H4 (cell line): ENCODE data around the gene SLC24A4. TPM values are rescaled to one million over a fixed set of nuclear protein-coding genes. Genes with fewer than 3 reads are reported as not detected.

Source experiments
- DNase-seq: peaks from one replicate; pipeline ENCODE4 v3.0.0-alpha.2; 2015; ENCODE audit warnings: low spot score
- total RNA-seq: library from RNA; depleted of rRNA; stranded (reverse); fragments of >200 nt; shearing (Covaris generic); gene quantifications from 2 replicates; pipeline ENCODE4 v1.2.3, GENCODE V29; 2014

SLC24A4 gene
- total RNA-seq, 1 experiment from 2014 or later, result not detected

DNA sequence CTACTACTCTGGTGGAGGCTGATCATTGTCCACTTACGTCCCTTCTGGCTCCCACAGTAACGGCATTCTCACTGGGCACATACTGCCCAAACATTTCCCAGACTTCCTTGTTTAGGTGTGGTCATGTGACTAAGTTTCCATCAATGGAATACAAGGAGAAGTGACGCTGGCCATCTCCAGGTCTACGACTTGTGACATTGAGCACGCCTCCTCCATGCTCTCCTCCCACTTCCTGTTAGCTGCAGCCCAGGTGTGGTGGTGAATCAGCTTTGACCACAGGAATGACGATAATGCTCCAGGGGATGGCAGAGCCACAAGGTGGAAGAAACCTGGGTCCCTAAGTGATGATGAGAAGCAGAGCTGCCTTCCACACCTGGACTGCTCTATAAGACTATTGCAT, 6.0 kb upstream of the SLC24A4 start:
- DNase-seq, result peak; percentile 38

DNA sequence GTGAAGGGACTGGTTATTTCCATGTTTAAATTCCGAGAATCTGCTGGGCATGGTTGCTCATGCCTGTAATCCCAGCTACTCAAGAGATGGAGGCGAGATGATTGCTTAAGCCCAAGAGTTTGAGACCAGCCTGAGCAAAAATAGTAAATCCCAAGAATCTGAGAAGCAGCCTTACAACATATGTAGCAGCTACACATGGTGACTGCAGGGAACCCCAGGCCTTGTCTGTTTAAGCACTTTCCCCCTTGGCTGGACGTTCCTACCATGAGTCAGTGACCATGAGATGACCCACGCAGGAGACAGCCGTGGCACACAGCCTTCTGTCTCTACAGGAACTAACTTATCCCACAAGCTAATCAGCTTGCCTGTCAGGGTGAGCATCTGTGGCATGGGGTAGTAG, 5.5 kb upstream of the SLC24A4 start:
- no peak for DNase-seq

DNA sequence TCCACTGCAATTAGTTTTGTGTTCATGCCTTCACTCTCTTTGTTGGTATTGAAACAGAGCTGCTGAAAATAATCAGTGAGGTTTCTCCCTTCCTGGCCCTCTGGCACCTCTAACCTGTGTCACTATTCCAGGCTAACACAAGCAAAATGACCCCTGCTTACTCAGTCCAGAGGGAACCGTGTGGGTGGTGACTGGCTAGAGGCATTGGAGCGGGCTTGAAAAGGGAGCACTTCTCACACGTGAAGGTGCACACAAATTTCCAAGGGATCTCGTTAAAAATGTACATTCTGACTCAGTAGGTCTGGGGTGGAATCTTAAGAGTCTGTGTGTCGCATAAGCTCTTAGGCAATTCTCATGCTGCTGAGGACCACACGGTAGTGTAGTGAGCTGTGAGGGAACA, 1.3 kb upstream of the SLC24A4 start:
- DNase-seq, result no peak

DNA sequence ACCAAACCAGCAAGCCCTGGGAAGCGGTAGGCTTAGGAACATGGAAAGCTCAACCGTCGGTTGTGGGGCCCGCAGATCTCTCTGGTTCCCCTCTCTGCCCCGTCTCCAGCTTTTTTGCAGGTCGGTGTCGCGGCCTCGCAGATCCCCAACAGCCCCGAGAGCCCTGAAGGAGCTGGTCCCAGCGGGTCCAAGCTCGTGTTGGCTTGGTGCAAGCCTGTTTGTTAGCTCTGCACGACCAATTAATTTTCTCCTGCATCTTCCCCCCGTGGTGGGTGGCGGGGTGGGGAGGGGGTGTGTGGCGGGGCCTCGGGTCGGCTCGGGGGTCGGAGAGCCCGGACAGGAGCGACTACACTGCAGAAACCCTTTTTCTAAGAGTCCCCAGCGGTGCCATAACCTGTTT, 449 bp upstream of the SLC24A4 start:
- no peak for DNase-seq

DNA sequence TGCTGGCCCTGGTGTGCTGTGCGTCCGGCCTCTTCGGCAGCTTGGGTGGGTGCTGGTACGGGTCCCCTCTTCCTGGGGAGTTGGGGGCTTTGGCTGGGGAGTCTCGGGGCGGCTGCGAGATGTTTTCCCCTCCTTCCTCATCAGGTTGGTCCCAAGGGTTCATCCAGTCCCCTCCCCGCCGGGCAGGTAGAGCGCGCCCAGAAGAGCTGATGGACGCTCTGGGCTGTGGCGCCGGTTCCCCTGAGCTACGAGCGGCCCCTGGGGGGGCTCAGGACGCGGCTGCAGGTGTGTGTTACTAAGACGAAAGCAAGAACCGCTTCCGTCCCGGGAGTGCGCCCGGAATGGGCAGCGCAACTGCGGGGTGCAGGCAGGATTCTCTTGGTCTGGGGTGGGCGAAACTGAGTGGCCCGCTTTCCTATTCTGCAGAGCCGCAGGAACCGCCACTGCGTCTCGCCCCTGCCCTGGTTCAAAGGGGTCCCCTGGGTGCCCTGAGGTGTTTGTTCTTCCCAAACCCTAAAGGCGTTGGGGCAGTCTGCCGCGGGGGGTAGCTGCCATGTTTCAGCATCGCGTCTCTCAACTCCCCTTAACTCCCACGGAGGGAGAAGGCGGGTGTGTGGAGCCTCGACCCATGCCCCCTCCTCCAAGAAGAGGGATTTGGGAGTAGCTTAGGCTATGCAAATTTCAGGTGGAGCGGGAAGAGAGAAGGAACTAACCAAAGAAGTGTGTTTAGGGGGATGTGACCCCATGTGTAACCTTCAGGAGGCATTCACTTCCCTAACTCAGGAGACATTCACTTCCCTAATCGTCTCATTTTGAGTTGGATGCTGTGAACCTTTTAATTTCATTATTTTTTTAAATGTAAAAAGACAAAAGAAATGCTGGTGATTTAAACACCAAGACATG, 1.2 kb downstream of the SLC24A4 start:
- DNase-seq, result no peak

DNA sequence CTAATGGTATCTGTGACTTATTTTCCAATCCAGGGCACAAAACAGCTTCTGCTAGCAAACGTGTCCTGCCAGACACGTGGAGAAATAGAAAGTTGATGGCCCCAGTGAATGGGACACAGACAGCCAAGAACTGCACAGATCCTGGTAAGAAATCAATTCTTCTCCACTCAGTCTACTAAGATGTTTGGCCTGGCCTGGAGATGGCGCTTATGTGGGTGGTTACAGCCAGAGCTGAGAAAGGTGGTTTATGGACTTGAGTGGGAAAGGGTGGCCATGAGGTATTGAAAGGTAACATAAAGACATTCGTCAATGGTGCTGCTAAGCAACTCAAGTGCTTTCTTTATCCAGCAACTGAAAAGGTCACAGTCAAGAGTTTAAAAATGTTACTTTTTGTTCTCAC, 2.9 kb downstream of the SLC24A4 start:
- no peak for DNase-seq

DNA sequence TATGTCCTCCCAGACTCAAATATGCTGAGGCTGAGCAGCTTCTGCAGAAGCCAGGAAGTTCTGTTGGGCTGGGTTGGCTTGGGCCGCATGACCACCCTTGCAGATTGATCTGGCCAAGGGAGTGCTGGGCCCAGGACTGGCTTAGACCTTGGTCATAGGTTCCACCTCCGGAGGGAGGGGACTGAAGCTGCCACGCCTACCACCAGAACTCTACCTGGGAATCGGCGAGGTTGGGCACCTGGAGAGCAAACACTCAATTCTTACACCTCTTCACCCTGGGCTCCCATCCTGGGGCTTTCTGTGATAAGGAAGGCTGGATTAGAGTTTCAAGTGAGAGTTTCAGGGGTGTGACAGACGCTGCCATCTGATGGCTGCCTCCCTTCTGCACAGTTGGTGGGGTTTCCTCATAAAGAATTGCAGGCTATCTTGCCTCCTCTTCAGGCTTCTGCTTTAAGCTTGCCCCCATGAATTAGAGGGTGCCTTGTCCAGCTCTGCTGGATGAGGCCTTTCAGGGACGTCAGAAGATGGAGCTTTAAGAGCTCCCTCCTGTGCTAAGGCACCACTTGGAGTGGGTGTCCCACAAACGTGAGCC, 5.8 kb downstream of the SLC24A4 start:
- no peak for DNase-seq

DNA sequence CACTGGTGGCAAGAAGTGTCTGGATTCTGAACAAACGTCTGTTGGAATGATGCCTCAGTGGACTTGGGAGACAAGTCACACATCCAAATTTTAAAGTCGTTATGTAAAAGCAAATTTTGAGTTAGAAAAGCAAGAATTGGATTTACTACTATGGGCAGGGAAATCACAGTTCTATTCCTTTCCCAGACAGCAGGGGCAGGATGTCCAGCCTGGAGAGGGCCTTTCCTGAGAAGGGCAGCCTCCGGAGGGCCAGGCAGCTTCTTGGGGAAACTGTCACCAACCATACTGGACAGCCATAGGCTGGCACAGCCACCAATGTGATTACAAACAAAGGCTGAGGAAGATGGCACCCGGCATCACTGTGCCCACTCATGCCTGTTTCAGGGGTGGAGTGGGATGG, 11.1 kb downstream of the SLC24A4 start:
- DNase-seq, result no peak

DNA sequence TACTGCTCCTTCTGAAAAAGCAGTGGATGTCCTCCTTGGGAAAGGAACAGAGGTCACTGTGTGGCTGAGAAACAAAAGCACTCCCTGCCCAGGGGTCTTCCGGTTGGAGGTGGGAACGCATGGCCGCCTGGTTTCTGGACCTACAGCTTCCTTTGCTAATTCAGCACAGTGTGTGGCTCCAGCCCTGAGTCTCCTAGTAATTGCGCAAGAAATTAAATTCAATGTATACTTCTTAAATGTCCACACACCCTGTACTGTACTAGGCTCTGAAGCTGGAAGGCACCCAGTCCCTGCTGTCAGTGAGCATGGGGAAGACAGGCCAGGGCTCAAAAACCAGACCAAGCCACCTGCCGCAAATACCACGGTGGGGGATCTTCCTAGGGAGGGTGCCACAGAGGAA, 13.4 kb downstream of the SLC24A4 start:
- no peak for DNase-seq

DNA sequence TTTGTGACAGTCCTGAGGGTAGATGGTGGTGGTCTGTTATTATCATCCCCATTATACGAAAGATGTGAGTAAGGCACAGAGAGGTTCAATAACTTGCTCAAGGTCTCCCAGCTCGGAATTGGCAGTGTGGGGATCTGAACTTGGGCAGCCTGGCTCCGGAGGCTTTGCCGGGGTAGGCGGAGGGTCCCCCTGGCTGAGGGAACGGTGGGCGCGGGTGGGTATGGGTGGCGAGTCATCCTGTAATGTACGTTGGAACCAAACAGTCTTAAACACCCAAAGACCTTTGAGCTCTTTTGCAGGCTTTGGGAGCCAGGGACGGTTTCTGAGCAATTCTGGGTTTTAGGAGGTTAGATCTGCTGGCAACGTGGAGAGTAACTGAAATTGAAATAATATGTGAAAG, 16.5 kb downstream of the SLC24A4 start:
- no peak for DNase-seq

DNA sequence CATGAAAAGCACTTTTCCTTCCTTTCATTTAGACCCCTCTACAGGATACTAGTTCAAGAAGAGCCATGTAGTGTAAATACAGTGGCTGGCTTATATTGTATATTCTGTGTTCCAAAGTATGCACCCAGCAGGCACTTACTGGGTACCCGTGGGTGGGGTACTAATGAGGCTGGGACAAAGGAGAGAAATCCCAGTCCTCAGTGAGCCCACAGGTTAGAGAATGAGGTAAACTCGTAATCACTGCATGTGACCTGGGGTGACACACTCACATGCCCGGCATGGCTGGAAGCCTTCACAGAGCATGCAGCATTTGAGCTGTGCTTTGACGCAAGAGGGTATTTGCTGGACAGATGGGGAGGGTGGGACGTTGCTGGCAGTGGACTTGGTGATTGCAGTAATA, 17.1 kb downstream of the SLC24A4 start:
- no peak for DNase-seq

DNA sequence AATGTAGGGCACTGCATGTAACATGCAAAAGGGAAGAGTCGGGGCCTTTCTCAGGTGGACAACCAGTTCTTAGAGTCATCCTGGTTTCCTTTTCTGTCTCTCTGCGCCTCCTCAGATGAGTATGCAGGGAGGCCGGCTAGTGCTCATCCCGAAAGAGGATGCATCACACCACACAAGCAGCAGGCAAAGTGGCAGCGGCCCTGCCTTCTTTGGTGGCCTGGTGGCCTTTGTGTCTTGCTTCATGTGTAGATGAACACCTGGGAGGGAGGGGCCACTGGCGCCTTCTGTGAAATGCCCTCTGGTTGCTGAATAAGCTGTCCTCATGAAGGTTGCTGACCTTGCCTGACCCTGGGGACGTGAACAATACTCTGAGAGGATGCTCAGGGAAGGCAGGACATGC, 18.0 kb downstream of the SLC24A4 start:
- no peak for DNase-seq

DNA sequence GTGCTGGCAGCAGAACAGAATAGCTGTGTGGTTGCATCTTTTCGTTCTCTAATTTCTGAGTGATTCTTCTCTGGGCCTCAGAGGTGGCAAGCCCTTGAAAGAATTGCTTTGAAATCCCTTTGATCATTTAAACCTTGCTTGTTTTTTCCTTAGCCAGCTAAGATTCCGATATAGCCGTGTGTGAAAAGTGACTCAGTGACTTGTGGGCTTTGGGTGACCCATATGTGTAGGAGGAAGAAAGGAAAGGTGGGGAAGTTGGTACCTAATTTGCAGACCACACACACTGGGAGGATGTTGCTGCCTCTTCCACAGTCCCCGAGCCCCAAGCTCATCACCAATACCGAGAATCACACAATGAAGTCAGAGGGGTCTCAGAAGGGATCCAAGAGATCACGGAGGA, 18.8 kb downstream of the SLC24A4 start:
- no peak for DNase-seq

DNA sequence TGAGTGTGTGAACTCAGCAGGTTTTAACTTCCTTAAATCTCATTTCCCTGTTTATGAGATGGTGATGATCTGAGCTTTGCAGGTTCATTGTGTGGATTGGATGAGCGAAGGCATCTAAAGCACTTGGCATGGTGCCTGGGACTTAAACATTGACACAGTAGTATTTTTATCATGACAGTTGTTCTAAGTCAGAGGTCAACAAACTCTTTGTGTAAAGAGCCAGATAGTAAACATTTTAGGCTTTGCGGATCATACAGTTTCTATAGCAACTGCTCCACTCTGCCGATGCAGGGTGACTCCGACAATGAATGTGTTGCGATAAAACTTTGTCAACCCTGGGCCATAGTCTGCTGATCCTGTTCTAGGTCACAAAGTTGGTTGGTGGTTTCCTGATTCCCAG, 25.2 kb downstream of the SLC24A4 start:
- DNase-seq, result no peak

DNA sequence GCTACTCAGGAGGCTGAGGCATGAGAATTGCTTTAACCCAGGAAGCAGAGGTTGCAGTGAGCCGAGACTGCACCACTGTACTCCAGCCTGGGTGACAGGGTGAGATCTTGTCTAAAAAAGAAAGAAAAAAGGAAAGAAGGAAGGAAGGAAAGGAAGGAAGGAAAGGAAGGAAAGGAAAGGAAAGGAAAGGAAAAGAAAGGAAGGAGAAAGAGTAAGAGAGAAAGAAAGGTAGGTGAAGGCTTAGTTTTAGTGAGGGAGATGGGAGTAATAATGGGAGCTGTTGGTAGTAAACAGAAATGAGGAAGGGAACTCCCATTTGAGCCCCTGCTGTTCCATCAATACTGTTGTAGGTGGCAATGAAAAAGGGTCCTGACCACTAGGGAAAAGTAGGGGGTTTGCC, 28.8 kb downstream of the SLC24A4 start:
- DNase-seq, result no peak

DNA sequence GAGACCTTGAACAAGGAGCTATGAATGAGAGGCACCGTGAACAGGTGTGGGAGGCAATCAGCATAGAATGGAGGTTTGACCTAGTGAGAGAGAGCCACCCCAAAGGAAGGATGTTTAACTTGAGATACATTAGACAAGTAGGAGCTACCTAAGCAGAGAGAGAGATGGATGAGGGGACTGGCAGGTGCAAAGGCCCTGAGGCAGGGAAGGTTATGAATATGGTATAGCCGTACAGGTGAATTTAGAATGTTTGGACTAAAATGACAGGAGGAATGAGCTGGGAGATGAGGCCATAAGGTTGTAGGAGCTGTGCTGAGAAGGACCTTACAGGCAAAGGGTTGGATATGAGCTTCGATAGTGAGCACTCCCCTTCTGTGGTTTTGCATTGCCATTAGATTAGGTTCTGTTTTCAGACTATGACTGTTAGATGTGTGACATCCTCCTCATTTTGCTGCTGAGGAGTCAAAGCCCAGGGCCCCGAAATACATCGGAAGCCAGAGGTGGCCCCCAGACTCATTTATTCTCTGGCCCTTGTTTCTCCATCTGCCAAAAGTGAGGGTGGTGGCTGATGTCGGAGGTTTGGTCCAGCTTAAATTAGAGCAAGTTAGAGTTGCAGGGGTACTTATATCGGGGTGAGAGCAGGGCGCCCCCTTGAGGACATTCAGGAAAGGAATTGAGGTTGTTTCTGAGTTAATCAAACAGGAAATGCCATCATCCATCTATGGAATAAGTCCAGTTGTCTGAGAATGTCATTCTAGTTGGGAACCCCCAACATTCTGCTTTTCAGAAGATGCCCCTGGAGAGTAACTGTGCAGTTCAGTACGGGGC, 29.4 kb downstream of the SLC24A4 start:
- no peak for DNase-seq

DNA sequence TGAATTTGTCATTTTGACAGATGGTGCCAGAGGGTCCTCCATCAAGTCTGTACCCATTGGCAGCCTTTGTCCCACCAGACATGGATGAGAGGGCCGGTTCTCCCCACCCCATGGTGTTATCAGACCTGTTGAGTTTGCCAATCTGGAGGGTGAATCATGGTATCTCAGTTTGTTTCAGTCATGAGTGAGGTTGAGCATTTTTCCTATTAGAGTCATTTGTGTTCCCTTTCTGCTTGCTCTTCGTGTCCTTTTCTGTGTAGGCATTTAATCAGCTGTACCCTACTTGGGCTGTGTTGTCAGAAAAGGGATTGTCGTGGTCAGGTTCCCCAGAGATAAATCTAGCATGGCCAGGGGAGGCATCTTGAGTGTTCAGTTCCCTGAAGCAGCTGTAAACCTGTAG, 30.5 kb downstream of the SLC24A4 start:
- no peak for DNase-seq

DNA sequence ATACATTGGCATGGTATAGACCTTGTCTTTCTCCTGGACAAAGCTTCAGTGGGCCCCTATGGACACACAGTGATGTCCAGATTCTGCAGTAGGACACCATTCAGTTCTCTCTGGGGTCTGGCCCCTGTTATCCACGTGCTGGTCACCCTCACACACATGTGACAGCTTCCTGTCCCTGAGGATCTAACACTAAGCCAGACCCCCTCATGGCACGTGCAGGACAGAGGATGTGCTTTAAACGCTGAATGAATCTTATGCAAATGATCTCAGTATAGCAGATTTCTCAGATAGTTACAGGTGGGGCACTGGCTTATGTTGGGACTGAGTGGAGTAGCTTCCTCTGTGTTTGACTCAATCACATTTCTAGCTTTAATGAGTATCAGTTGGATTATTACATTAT, 33.7 kb downstream of the SLC24A4 start:
- no peak for DNase-seq

DNA sequence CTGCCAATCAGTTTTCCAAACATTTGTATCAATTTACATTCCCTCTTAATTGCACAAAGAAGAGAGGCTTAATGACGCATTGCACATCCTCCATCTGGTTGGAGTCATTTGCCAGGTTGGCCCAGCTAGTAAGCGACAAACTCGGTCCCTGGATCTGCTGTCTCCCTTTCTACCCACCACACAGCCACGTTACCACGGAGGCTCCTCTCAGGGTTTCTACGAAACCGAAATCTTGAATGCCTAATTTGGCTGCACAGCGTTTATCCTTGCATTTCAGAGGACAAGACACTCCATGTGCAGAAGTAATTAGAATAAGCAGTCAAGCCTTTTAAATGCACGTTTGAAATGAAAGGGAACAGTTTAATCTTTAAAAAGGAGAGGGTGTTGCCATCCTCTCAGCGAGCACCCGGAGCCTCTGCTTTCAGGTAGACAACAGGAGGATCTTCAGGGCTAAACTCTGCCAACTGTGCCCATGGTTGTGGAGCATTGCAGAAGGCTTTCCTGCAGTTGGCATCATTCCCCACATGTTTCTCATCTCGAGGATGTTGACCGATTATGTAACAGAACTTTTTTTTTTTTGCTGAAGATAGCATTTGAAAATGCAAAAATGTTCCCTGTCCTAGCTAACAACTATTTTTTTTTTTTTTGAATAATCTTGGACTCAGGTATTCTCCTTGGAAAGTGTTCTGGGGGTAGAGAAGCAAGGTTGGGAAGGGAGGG, 37.8 kb downstream of the SLC24A4 start:
- DNase-seq, result no peak

DNA sequence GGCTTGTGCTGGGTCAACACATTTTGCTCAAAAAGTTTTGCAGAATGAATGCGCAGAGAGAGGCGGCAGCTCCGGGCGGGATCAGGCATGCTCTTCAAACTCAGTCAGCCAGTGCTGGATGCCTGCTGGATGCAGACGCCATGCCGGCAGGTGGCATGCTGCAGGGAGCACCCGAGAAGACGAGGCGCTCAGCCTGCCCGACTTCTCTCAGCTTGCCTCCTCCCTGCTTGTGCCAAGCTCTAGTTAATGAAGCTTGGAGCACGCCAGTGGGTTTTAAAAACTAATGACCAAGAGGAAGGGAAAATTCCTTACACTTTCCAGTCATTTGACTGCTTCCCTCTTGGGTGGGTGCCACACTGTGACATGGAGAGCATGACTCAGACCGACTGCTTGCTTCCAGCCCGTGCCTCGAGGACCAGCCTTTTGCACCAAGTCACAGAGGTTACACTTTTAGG, 39.8 kb downstream of the SLC24A4 start:
- peak; percentile 29 for DNase-seq

DNA sequence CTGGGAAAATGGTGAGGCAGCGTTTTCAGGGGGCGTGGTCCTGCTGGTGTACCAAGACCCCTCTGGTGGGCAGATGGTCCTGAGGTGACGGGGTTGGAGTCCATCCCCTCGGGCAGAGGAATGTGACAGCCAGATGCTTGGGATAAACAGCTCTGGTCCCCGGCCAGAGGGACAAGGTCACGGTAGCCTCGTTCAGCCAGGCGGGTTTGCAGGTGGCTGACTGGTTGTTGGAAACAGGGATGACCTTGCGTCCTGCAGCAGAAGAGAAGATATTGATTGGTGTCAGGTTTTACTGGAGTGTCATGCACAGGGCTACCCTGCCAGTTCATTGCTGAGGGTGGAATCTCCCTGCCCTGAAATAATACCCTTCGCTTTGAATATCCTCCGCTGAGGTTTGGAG, 43.3 kb downstream of the SLC24A4 start:
- DNase-seq, result no peak

DNA sequence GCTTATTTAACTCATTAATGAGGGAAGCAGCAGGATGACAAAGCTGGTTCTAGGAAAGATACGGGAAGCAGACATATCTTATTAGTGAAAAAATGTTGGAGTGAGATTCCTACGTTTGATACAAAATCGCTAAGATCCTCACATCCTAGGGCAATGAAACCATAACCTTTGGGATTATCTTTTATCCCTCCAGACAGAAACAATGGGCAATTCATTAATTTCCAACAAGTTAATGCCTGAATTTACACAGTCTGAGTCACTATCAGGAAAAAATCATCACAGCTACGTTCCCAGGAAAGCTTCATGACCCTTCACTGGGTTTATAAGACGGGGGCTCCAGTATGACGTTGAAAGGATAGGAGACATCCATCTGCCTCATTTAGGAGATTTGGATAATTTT, 45.0 kb downstream of the SLC24A4 start:
- DNase-seq, result no peak
